HFFc6 (cell line): ENCODE measurements around the gene CCL13. TPM values are rescaled to one million over a fixed set of nuclear protein-coding genes. Genes with fewer than 3 reads are reported as not detected.

Experiments
- DNase-seq: peaks from one replicate; pipeline ENCODE4 v3.0.0-alpha.2; 2018
- H3K27ac Mint-ChIP-seq: 2 replicates; pipeline ENCODE4 v1.8.0; 2020; ENCODE audit warnings: mild to moderate bottlenecking, mixed read lengths
- H3K27me3 Mint-ChIP-seq: 2 replicates; pipeline ENCODE4 v1.8.0; 2021; ENCODE audit warnings: mild to moderate bottlenecking, moderate library complexity, mixed read lengths; ENCODE audit not compliant: insufficient read depth
- H3K36me3 Mint-ChIP-seq: 2 replicates; pipeline ENCODE4 v1.8.0; 2021; ENCODE audit warnings: low read depth, mixed read lengths
- H3K4me1 Mint-ChIP-seq: 2 replicates; pipeline ENCODE4 v1.8.0; 2020; ENCODE audit warnings: low read depth, mixed read lengths
- H3K4me3 Mint-ChIP-seq: 2 replicates; pipeline ENCODE4 v1.8.0; 2020; ENCODE audit warnings: mild to moderate bottlenecking, moderate library complexity, mixed read lengths
- H3K9me3 Mint-ChIP-seq: 2 replicates; pipeline ENCODE4 v1.8.0; 2020; ENCODE audit warnings: mild to moderate bottlenecking, mixed read lengths
- total RNA-seq, 6 experiments: library from RNA; stranded (reverse); fragmentation: NEBNext Ultra II Directional; extraction: Animal tissue kit (Norgen Biotek cat#: 25700); gene quantifications; 2 replicates in 1 of 6; 3 replicates in 5 of 6; pipeline ENCODE4 v1.2.3, GENCODE V29; 2021
- TF ChIP-seq, protein P1 (sequence below): fragments of 200-600 bp; sonication (generic); IDR thresholded peaks from 2 replicates; pipeline ENCODE4 v1.5.0; 2021; ENCODE audit warnings: antibody characterized with exemption, mild to moderate bottlenecking

Gene CCL13
- total RNA-seq, 6 experiments from 2014 or later, result not detected

DNA sequence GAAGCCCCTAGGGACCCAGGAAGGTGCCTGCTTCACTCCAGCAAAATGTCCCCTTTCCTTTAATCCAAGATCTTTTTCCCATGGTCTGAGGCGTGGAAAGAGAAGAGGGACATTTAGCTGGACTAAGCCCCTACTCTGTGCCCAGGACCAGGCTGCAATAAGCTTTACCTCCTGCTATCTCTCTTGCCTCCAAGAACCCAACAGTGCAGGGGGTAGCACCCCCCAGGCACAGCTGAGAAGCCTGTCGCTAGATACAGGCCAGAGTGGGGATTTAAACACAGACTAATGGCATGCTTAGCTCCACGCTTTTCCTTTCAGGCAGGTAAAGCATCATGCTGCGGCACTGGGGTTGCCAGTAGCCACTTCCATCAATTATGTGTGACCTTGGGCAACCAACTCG lies 31.3 kb downstream of the CCL13 start:
- no peaks in the 10 kb centered on the region for H3K9me3 Mint-ChIP-seq
- H3K4me1 Mint-ChIP-seq, result peaks cover 9% of the 10 kb centered on the region
- no peaks in the 10 kb centered on the region for H3K36me3 Mint-ChIP-seq
- no peak overlapping the region for H3K27ac Mint-ChIP-seq
- peaks cover 5% of the 10 kb centered on the region for H3K27me3 Mint-ChIP-seq
- DNase-seq, result no peak
- TF ChIP-seq, protein P1, sequence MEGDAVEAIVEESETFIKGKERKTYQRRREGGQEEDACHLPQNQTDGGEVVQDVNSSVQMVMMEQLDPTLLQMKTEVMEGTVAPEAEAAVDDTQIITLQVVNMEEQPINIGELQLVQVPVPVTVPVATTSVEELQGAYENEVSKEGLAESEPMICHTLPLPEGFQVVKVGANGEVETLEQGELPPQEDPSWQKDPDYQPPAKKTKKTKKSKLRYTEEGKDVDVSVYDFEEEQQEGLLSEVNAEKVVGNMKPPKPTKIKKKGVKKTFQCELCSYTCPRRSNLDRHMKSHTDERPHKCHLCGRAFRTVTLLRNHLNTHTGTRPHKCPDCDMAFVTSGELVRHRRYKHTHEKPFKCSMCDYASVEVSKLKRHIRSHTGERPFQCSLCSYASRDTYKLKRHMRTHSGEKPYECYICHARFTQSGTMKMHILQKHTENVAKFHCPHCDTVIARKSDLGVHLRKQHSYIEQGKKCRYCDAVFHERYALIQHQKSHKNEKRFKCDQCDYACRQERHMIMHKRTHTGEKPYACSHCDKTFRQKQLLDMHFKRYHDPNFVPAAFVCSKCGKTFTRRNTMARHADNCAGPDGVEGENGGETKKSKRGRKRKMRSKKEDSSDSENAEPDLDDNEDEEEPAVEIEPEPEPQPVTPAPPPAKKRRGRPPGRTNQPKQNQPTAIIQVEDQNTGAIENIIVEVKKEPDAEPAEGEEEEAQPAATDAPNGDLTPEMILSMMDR, result no peak
- H3K4me3 Mint-ChIP-seq, result no peak overlapping the region

DNA sequence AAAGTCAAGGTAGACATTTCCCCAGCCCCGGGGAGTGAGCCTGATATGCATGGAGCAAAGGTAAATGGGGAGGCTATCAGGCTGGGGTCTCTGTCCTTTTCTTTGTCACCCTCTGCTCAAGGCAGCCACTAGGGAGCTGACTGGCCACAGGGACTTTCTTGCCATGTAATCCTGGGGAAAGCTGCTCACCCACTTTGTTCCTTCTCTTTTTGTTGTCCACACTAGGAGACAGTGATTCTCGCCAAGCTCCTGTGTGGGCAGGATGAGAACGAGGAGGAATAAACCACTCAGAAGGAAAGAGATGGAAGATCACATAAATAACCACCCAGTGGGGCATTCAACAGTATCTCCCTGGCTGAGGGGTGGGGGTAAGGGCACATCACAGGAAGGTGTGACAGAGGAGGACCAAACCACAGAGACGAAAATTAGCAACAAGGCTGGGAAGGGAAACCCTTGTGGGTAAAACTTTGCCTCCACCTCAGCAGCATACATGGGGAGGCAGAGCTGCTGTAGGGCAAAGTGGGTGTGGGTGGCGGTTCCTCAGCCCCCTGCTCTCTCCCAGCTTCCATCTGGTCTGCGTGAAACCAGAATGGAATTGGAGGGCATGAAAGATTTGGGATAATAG lies 33.0 kb downstream of the CCL13 start:
- no peak for DNase-seq
- no peak overlapping the region for H3K4me3 Mint-ChIP-seq
- no peaks in the 10 kb centered on the region for H3K36me3 Mint-ChIP-seq
- H3K9me3 Mint-ChIP-seq, result no peaks in the 10 kb centered on the region
- peaks cover 9% of the 10 kb centered on the region for H3K4me1 Mint-ChIP-seq
- H3K27ac Mint-ChIP-seq, result no peak overlapping the region
- TF ChIP-seq, protein P1, result no peak
- peaks cover 5% of the 10 kb centered on the region for H3K27me3 Mint-ChIP-seq

DNA sequence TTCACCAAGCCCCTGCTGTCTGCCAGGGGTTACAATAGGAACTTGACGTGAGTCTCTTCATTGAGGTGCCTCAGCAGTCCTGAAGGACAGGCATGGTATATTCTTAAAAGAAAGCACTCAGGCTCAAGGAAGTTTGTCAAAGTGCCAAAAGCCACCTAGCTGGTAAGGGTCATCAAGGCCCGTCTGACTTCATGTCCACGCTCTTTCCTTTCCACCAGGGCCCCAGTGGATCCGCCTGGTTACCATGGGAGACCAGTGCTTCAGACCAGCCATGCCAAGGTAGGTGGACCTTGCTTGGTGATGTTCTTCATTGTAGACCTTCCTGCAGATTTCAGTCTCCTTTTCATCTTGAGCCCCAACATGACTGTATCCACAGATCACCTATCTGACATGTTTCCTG lies 34.4 kb downstream of the CCL13 start:
- peaks cover 5% of the 10 kb centered on the region for H3K27me3 Mint-ChIP-seq
- TF ChIP-seq, protein P1, result no peak
- H3K27ac Mint-ChIP-seq, result no peak overlapping the region
- H3K36me3 Mint-ChIP-seq, result no peaks in the 10 kb centered on the region
- H3K4me1 Mint-ChIP-seq, result peaks cover 9% of the 10 kb centered on the region
- DNase-seq, result no peak
- no peaks in the 10 kb centered on the region for H3K9me3 Mint-ChIP-seq
- no peak overlapping the region for H3K4me3 Mint-ChIP-seq

DNA sequence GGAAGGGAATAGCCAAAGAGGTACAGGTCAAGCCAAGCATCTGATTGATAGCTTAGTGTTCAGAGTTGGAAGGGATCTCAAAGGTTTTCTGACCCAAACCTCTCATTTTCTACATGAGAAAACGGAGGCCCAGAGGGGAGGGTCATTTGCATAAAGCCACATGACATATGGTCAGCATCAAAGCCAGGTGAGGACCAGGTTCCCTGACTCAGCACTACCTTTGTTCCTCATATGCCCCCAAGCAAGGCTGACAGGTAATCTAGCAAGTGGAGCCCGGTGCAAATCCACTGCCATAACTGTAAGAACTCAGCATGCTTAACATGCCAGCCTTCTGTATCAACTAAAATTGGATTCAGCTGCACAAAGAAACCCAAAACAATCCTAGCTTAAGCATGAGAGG lies 35.0 kb downstream of the CCL13 start:
- Mint-ChIP-seq H3K36me3 (no peaks in the 10 kb centered on the region), H3K9me3 (no peaks in the 10 kb centered on the region)
- TF ChIP-seq, protein P1, result no peak

DNA sequence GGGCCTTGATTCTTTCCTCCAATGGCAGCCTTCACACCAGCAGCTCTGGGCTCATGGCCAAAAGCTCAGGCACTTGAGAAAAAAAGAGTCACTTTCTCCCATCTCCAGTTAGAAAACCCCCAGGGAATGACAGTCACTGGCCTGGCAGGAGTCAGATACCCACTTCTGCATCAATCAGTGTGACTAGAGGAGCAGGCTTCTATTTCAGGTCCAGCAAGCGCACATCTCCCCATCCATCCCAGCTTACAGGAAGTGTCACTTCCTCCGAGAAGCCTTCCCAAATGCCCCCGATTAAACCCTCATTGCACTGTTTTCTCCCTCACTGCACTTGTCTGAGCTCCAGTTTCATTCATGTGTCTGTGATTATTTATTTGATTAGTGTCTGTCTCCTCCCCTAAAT lies 37.1 kb downstream of the CCL13 start:
- H3K9me3 Mint-ChIP-seq, result no peaks in the 10 kb centered on the region
- no peak overlapping the region for H3K4me3 Mint-ChIP-seq
- TF ChIP-seq, protein P1, result no peak
- H3K27me3 Mint-ChIP-seq, result peaks cover 3% of the 10 kb centered on the region
- no peak for DNase-seq
- H3K27ac Mint-ChIP-seq, result no peak overlapping the region
- no peaks in the 10 kb centered on the region for H3K4me1 Mint-ChIP-seq
- H3K36me3 Mint-ChIP-seq, result no peaks in the 10 kb centered on the region

More for the DNA sequence above, 35.0 kb downstream of the CCL13 start:
- Mint-ChIP-seq H3K4me1 (peaks cover 9% of the 10 kb centered on the region), H3K27me3 (peaks cover 3% of the 10 kb centered on the region), H3K4me3 (no peak overlapping the region), H3K27ac (no peak overlapping the region)
- DNase-seq, result no peak

DNA sequence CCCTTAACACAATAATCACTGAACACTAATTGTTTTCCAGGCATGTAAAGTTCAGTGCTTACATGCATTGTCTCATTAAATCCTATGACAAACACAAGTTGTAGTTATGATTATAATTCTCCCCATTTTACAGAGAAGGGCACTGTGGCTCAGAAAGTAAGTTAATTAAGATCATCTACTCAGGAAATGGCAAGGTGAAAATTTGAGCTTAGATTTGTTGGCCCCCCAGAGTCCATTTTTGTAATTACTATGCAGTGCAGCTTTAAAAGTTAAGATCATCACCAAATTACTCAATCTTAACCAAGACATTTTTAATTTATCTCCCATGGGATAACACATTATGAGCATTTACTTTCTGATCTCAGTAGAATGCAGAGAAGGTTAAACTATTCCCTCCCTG lies 41.0 kb downstream of the CCL13 start:
- TF ChIP-seq, protein P1, result no peak
- Mint-ChIP-seq H3K27ac (no peak overlapping the region), H3K27me3 (peaks cover 5% of the 10 kb centered on the region), H3K36me3 (no peaks in the 10 kb centered on the region), H3K9me3 (no peaks in the 10 kb centered on the region), H3K4me1 (no peaks in the 10 kb centered on the region), H3K4me3 (no peak overlapping the region)
- no peak for DNase-seq
